GM19023 (cell line): ENCODE results near the gene CST5.
"Not testable (repeated sequence)": the region's sequence is repeated elsewhere in the genome, so short reads cannot be mapped to it uniquely, and the experiment has no call there.

Source experiments
- ATAC-seq: cut with Tn5 transposase; IDR thresholded peaks from one replicate; pipeline ENCODE4 v1.9.1; 2021; ENCODE audit warnings: mild to moderate bottlenecking, moderate library complexity; ENCODE audit not compliant: unreplicated experiment

CST5 gene

DNA sequence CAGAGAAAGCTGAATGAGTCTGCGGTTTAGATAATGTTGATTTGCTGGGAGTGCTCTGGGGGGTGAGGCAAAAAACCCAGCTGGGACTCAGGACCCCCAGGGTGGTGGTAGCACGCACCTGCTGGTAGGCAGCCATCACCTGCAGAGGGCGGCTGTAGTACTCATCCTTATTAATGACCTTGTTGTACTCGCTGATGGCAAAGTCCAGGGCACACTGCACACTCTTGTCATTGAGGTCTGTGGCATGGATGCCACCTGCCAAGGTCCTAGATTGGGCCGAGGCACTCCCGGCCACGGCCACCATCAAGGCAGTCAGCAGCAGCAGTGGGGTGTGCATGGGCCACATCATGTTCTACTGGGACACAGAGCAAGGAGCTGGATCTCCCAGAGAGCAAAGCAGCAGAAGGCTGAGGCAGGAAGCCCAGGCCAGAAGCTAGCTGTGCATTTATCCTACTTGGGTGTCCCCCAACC is at the start of gene CST5:
TSS of gene CST5 (minus strand) at position 421 of the 471 bp plus-strand sequence. CDS start at position 349, 72 bp downstream.
- ATAC-seq: no peak

DNA sequence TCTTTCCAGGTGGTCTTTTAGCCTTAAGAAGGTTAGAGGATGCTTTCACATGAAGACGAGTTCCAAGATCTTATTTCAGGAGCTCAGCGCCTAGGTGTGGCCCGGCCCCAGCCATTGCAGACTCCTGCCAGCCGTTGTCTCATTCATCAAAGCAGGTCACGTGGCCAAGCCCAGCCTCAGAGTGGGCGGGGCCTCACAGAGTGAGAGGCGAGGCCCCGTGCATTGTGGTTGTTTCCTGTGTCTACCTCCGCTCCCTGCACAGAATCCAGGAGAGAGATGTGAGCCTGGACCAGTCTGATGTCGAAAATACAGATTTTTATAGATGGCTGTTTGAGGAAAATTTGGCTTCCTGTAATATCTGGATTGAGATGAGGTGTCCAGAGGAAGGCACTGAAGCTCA is 49.2 kb upstream of the CST5 start:
- ATAC-seq: no peak

DNA sequence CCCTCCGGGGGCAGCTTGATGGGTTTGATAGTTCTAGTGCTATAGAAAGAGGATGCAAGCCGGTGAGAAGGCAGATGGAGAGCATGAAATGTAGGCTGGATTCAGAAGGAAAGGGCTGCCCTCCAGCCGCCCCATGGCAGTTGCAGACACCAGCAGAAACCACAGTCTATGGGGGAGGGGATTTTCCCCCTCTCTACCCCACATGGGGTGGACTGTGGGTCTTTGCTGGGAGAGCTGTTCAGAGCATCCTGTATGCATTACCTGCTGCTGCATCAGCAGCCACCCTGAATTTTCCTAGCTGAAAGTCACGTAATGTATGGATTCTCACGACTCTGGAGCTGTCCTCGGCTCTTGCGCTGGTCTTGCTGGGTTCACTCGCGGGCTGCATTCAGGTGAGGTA is 48.8 kb upstream of the CST5 start:
- no peak for ATAC-seq

DNA sequence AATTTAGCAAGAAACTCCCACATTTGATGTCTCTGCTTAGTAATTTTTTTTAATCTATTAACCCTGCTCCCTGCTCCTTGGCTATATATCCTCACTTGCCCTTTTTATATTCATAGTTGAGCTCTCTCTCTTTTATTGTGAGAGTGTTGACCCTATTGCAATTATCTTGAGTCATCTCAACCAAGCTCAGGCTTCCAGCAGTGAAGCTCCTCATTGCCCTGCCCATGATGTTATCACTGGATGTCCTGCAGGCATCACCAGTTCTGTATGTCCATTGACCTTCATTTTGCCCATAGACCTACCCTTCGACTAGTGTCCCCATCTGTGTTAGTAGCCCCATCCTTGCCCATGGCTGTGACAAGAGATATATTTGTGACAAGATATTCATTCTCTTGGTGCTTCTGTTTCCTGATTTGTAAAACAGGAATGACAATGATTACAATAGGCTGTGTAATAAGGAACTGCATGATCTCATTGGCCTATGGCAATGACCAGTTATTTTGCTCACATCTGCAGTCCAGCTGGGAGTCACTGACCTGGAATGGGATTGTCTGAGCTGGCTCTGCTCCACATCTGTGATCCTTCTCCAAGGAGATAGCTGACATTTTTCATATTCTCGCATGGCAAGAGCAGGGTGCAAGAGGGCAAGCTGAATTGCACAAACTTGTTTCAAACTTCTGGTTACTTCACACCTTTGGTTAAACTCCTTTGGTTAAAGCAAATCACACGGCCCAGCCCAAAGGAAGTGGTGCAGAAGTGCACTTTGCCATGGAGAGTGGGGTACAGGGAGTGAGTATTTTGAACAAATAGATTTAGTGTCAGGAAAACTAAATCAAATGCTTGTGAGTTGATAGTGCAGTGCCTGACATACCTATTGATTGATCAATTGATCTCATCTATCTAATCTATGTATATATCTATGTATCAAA is 47.7 kb upstream of the CST5 start:
- ATAC-seq: no peak

GRCh38 chr20:23926526-23926880 is 47.0 kb upstream of the CST5 start:
- ATAC-seq: no peak

GRCh38 chr20:23925789-23926525 is 46.4 kb upstream of the CST5 start:
- no peak for ATAC-seq

DNA sequence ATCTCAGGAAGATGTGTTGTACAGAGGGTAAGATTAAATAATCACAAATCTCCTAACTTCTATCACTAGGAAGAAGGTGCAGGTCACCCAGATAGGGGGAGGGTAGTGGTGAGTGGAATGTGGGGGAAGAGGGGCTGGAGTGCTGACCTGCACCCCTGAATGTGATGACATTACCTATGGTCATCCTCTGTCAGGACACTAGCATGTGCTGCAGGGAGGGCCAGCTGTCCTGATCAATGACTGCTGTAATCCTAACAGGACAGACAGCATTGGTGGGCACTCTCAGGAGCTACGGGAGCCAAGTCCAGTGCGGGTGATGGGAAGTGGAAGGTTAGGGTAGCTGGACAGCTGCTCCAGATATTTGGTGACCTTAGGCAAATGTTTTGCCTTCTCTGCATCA is 45.2 kb upstream of the CST5 start:
- ATAC-seq: no peak

- ATAC-seq: no peak
Observed at GRCh38 chr20:23923891-23924435, 44.4 kb upstream of the CST5 start.

DNA sequence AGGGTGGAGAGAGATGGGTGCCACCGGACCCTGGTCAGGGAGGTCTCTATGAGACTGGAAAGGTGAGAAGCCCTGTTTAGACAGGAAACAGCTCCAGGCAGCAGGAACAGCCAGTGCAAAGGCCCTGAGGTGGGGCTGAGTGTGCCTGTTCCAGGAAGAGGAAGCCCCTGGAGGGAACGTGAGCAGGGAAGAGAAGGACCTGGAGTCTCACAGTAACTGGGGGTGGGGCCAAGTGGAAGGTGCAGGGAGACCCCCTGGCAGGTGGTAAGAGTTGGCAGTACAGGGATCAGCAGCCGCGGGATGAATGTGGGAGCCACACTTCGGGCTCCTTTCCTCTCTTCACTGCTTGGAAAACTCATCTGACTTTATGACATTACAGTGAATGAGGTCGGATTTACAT is 43.8 kb upstream of the CST5 start:
- ATAC-seq: no peak

DNA sequence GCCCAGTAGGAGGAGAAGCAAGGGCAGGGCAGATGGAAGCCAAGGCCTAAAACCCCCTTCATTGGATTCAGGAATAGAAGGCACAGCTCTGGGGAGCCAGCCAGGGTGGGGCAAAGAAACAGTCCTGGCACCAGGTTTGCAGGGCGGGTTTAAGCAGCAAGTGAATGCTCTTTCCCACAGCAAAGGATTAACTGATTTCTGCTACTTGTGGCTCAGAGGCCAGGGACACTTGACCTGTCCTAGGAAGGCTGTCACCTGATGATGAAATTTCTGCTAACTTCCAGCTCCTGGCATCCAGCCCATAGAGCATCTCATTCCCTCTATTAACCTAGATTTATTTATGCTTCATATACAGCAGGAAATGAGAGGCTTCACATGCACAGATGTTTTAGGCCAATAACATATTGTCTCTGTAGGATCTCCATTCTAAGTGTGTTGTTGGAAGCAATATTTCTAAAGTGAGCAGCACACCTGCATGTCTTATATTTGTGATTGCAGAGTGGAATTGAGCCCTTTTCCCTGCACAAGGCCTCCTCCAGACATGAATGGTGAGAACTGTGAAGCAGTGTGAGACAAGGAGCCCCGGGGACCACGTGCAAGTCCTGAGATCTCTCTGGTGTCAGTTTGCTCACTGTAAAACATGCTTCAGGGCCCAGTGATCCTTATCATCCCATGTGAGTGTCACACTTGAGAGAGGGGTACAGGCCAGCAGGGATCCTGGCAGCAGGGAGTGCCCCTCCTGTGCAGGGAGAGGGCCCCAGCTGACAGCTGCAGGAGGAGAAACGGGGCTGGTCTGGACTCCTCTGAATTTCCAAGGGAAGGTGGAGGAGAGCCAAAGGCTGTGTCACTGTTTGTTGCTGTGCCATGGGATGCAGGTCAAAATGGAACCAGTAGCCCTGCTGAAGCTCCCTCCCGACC is 41.1 kb upstream of the CST5 start:
- ATAC-seq: no peak

GRCh38 chr20:23918896-23919295 is 39.3 kb upstream of the CST5 start:
- no peak for ATAC-seq

DNA sequence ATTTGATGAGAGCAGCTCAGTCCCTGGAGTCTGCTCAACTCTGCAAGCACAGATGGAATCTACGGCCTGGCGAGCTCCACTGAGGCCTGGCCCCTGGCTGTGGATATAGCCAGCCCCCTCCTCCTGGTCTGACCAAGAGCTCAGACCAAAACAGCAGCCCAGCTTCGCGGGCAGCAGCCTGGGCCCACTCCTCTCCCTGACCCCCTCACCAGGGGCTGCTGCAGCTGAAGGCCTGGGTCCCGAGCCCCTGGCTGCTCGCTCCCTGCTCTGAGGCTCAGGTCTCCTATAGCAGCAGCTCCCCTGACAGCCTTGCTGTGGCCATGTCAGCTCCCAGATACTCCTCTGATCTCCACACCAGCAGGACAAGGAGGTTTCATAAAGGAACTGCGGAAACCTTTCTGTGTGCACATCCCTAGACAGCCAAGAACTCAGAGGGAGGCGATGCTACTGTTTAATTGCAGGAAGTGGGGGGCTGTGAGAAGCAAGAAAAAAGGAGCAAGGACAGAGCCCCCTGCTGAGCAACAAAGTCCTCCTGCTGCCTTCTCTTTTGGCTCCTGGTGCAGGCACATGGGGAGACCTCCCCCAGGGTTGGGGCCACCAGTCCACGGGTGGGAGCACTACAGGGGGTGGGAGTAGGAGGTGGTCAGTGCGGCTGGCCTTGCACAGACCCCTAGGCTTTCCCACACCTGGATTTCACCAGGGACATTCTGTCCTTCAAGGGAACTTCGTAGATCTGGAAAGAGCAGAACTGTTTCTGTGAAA is 38.7 kb upstream of the CST5 start:
- no peak for ATAC-seq

DNA sequence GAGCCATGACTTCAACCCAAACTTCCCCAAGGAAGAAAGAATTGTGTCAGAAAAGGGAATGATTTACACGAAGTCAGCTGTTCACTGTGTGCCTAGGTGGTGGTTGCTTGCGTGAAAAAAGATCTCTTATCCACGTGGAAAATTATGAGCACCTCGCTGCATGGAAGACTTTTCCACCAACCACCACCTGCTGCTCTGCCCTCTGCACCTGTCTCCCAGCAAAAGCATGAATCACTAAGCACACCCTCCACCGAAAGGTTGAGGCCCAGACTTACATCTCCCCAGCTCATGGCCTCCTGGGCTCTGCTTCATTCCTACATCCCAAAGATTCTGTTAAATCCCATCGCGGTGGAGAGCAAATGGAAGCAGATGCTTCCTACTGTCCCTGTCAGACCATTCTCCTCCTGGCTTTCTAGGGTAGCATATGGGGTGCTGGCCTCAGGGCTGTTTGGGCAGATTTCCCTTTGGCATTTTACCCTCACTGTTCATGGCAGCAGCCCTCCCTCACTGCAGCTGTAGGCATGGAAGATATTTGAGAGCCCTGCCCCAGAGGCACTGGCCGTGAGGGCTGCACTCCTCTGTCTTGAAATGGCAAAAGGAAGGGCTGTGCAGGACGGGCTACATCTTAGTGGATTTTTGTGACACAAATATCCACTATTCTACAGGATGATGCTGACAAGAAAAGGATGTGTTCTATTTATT is 37.6 kb upstream of the CST5 start:
- no peak for ATAC-seq

GRCh38 chr20:23915844-23916243 is 36.3 kb upstream of the CST5 start:
- ATAC-seq: no peak

GRCh38 chr20:23914469-23914868 is 34.9 kb upstream of the CST5 start:
- ATAC-seq: not testable (repeated sequence)

DNA sequence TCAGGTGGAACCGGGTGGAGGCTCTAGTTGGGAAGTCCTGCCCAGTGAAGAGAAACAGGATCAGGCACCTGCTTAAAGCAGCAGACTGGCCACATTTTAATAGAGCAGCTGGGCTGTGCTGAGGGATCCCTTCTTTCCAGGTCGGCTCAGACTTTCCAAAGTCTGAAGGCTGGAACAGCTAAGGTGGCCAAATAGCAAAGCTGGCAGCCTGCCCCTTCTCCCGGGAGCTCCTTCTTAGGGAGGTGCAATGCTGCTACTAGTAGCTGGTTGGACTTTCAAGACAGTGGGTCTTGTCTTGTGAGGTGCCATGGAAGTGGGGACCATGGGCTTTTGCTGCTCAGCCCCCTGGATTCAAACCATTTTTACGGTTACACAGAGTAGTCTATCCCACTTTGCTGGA is 30.7 kb upstream of the CST5 start:
- ATAC-seq: no peak

DNA sequence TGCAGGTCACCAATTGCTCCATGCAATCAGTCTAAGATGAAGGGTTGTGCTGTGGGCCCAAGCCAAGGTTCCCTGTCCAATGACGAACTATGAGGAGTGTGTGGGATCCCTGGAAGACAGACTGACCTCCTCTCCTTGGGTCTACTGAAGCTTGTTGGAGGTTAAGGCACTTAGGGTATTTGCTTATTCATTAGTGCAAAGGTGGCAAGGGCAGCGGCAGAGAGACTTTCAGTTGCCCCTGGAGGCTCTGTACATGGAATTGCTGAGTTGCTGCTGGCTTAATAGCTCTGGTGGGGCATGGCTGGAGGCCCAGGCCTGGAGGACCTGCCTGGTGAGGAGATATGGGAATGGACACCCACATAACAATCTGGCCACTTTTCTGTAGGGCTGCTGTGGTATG is 29.8 kb upstream of the CST5 start:
- no peak for ATAC-seq

DNA sequence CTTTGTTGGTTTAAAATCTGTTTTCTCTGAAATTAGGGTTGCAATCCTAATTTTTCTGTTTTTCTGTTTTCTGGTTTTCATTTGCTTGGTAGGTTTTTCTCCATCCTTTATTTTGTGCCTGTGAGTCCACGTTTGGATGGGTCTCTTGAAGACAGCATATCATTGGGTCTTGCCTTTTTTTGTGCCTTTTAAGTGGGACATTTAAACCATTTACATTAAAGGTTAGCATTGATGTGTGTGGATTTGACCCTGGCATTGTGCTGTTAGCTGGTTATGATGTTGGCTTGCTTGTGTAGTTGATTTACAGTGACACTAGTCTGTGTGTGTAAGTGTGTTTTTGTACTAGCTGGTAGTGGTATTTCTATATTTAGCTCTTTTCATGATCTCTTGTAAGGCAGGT is 28.0 kb upstream of the CST5 start:
- no peak for ATAC-seq

DNA sequence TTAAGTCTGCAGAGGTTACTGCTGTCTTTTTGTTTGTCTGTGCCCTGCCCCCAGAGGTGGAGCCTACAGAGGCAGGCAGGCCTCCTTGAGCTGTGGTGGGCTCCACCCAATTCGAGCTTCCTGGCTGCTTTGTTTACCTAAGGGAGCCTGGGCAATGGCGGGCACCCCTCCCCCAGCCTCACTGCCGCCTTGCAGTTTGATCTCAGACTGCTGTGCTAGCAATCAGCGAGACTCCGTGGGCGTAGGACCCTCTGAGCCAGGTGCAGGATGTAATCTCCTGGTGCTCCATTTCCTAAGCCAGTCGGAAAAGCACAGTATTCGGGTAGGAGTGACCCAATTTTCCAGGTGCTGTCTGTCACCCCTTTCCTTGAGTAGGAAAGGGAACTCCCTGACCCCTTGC is 22.8 kb upstream of the CST5 start:
- not testable (repeated sequence) for ATAC-seq
